OCI-LY3 (cell line): ENCODE data around the gene CD58.

Experiments used
- H2AFZ ChIP-seq: fragments of 200-600, 300-600 bp; shearing (Covaris generic); 2 replicates; pipeline ENCODE4 v1.6.0; 2014; ENCODE audit warnings: antibody characterized with exemption, low read depth, low read length
- H3K27ac ChIP-seq: fragments of 200-600, 300-600 bp; sonication (generic); 2 replicates; pipeline ENCODE4 v1.5.1; 2014; ENCODE audit warnings: mild to moderate bottlenecking, low read length, moderate library complexity, mixed read lengths
- H3K27me3 ChIP-seq: fragments of 200-600, 300-600 bp; sonication (generic); 2 replicates; pipeline ENCODE4 v1.6.1; 2014; ENCODE audit warnings: low read depth, low read length, mixed read lengths
- H3K36me3 ChIP-seq: fragments of 200-600, 300-600 bp; sonication (generic); replicated peaks from 2 replicates; pipeline ENCODE3; 2014; ENCODE audit warnings: low read depth, low read length, mixed read lengths
- H3K4me1 ChIP-seq: fragments of 300-600, 200-600 bp; sonication (generic); 2 replicates; pipeline ENCODE4 v1.6.1; 2014; ENCODE audit warnings: low read length, mixed read lengths
- H3K4me2 ChIP-seq: fragments of 200-600, 300-600 bp; sonication (generic); 2 replicates; pipeline ENCODE4 v1.6.1; 2014; ENCODE audit warnings: low read length, mixed read lengths
- H3K4me3 ChIP-seq: fragments of 300-600, 200-600 bp; sonication (generic); 2 replicates; pipeline ENCODE4 v1.5.1; 2014; ENCODE audit warnings: antibody characterized with exemption, mild to moderate bottlenecking, low read length, moderate library complexity
- H3K79me2 ChIP-seq: fragments of 300-600, 200-600 bp; shearing (Covaris generic); 2 replicates; pipeline ENCODE4 v1.6.1; 2014; ENCODE audit warnings: mild to moderate bottlenecking, low read length, mixed read lengths
- H3K9ac ChIP-seq: fragments of 300-600, 200-600 bp; shearing (Covaris generic); 2 replicates; pipeline ENCODE4 v1.6.0; 2014; ENCODE audit warnings: mild to moderate bottlenecking, low read length, moderate library complexity
- H3K9me3 ChIP-seq: fragments of 200-600, 300-600 bp; shearing (Covaris generic); 2 replicates; pipeline ENCODE4 v1.6.1; 2014; ENCODE audit warnings: low read length, mixed read lengths; ENCODE audit not compliant: insufficient read depth
- H4K20me1 ChIP-seq: fragments of 200-600, 300-600 bp; sonication (generic); 2 replicates; pipeline ENCODE4 v1.6.1; 2016; ENCODE audit warnings: low read length, mixed read lengths; ENCODE audit not compliant: insufficient read depth
- EZH2phosphoT487 ChIP-seq: fragments of 200-600 bp; shearing (Covaris generic); IDR thresholded peaks from 2 replicates; pipeline ENCODE4 v1.6.1; 2018; ENCODE audit warnings: antibody characterized with exemption, mixed run types, low read depth
- TF ChIP-seq, protein P1 (sequence below): fragments of 200-600, 300-600 bp; sonication (generic); IDR thresholded peaks from 2 replicates; pipeline ENCODE4 v1.5.1; 2014; ENCODE audit warnings: antibody characterized with exemption, low read length, low read depth

The CD58 gene

DNA sequence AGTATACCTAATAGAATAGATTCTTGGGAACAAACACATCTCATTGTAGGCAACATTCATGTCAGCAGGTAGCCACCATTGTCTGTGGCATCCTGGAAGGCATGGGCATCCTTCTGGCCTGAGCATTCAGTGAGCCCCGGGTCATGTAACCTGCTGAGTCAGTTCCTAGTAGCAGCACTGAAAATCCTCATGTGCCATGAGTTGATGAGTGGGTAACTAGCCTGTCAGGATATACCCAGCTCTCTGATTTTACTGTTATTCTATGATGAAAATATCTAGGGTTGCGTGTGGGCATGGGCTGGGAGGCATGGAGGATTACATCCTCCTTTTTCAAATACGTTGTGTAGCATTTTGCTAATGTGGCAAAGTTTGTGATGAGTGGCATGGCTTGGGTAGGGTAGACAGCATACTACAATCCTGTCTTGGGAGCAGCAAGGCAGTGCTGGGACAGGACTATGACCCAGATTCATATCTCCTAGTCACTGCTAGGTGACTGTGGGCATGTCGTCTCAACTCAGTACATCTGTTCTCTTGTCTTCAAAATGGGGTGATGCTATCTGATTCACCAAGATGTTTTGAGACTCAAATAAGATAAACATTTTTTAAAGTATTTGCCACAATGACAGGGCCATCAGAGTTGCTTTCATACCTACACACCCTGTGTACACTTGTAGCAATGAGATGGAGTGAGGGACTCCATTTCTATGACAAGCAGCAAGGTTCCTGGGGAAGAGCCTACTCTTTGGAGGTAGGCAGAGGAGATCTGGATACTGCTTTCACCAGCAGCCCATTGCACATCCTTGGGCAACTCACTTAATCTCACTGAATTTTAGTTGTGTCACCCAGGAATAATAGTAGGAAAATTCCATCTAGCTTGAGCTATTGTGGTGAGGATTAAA, 62.5 kb downstream of the CD58 start:
- Histone ChIP-seq H2AFZ (no peak overlapping the region; the same call in 1 of the 2 replicates), H3K36me3 (peaks cover 4% of the 10 kb centered on the region), H3K4me2 (peak overlapping the region; percentile 65), H3K27ac (peak overlapping the region; percentile 94), H3K9ac (peak overlapping the region; percentile 63), H3K27me3 (no peaks in the 10 kb centered on the region), H3K4me3 (0 out of 2 replicates have a peak overlapping the region, but pooled peaks have one; percentile 33), H3K4me1 (peaks cover 75% of the 10 kb centered on the region), H3K9me3 (no peaks in the 10 kb centered on the region), H4K20me1 (no peaks in the 10 kb centered on the region), H3K79me2 (no peaks in the 10 kb centered on the region)
- no peak for TF ChIP-seq EZH2phosphoT487
- TF ChIP-seq, protein P1, sequence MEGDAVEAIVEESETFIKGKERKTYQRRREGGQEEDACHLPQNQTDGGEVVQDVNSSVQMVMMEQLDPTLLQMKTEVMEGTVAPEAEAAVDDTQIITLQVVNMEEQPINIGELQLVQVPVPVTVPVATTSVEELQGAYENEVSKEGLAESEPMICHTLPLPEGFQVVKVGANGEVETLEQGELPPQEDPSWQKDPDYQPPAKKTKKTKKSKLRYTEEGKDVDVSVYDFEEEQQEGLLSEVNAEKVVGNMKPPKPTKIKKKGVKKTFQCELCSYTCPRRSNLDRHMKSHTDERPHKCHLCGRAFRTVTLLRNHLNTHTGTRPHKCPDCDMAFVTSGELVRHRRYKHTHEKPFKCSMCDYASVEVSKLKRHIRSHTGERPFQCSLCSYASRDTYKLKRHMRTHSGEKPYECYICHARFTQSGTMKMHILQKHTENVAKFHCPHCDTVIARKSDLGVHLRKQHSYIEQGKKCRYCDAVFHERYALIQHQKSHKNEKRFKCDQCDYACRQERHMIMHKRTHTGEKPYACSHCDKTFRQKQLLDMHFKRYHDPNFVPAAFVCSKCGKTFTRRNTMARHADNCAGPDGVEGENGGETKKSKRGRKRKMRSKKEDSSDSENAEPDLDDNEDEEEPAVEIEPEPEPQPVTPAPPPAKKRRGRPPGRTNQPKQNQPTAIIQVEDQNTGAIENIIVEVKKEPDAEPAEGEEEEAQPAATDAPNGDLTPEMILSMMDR = no peak

DNA sequence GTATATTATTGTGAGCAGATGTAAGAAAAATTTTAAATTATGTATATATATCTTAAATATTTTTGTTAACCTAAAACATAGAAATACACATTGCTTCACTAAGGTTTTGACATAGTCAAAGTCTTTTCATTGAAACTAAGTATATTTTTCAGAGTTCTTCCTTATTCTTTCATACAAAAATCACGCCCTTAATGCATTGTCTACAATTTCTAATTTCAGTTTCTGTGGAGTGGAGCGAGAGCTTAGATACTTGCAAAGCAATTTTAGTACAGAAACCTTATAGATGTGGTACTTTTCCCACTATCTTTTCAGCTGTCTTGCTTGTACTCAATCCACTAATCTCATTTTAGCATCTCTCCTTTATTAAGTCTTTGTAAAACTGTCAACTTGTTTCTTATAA, 63.2 kb downstream of the CD58 start:
- Histone ChIP-seq H2AFZ (no peak overlapping the region), H4K20me1 (no peaks in the 10 kb centered on the region), H3K4me3 (no peak overlapping the region), H3K9ac (peak overlapping the region; percentile 63; the same call in 1 of the 2 replicates), H3K27ac (peak overlapping the region; percentile 94), H3K36me3 (peaks cover 4% of the 10 kb centered on the region), H3K79me2 (no peaks in the 10 kb centered on the region), H3K4me2 (peak overlapping the region; percentile 65), H3K4me1 (peaks cover 82% of the 10 kb centered on the region), H3K9me3 (no peaks in the 10 kb centered on the region), H3K27me3 (no peaks in the 10 kb centered on the region)
- TF ChIP-seq, protein P1 = no peak
- no peak for TF ChIP-seq EZH2phosphoT487

DNA sequence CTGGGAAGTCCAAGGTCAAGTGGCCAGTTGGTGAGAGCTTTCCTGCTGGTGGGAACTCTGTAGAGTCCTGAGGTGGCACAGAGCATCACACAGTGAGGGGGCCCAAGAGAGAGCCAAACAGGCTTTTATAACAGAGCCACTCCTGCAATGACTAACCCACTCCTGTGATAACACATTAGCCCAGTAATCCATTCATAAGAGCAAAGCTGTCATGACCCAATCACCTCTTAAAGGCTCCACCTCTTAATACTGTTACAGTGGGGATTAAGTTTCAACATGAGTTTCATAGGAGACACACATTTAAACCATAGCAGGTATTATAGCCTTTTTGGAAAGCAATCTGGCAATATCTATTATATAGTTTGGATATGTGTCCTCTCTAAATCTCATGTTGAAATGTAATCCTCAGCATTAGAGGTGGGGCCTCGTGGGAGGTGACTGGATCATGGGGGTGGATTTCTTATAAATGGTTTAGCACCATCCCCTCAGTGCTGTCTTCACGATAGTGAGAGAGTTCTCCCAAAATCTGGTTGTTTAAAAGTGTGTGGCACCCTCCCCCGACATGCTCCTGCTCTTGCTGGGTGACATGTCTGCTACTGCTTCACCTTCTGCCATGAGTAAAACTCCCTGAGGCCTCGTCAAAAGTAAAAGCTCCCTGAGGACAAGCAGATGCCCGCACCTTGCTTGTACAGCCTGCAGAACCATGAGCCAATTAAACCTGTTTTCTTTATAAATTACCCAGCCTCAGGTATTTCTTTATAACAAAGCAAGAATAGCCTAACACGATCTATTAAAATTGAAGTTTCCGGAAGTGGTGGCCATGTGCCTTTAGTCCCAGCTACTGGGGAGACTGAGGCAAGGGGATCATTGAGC, 64.5 kb downstream of the CD58 start:
- H3K4me1 ChIP-seq = peaks cover 88% of the 10 kb centered on the region
- H3K27me3 ChIP-seq = no peaks in the 10 kb centered on the region
- H3K36me3 ChIP-seq = peaks cover 4% of the 10 kb centered on the region
- H4K20me1 ChIP-seq = no peaks in the 10 kb centered on the region
- TF ChIP-seq, protein P1 = no peak
- TF ChIP-seq EZH2phosphoT487 = no peak
- no peak overlapping the region for H3K4me2 ChIP-seq
- H3K79me2 ChIP-seq = no peaks in the 10 kb centered on the region
- peak overlapping the region; percentile 99 for H3K27ac ChIP-seq
- H2AFZ ChIP-seq = no peak overlapping the region
- H3K9ac ChIP-seq = peak overlapping the region; percentile 77; the same call in 1 of the 2 replicates
- no peaks in the 10 kb centered on the region for H3K9me3 ChIP-seq
- no peak overlapping the region for H3K4me3 ChIP-seq
